Mesendoderm (in vitro differentiated cells): Measurements from ENCODE around the gene SERTAD2.

Experiments
- DNase-seq: peaks from one replicate; pipeline ENCODE4 v3.0.0; 2013
- H2AK5ac ChIP-seq: 2 replicates; pipeline ENCODE4 v1.6.1; 2013; ENCODE audit warnings: low read length, inconsistent platforms
- H2BK120ac ChIP-seq: 2 replicates; pipeline ENCODE4 v1.6.1; 2013; ENCODE audit warnings: low read depth, mild to moderate bottlenecking, low read length, moderate library complexity, mixed read lengths
- H2BK15ac ChIP-seq: replicated peaks from 2 replicates; pipeline ENCODE4 v1.6.1; 2013; ENCODE audit warnings: low read depth, mild to moderate bottlenecking, moderate library complexity
- H2BK5ac ChIP-seq: 2 replicates; pipeline ENCODE4 v1.6.1; 2013; ENCODE audit warnings: low read length, inconsistent platforms
- H3K18ac ChIP-seq: 2 replicates; pipeline ENCODE4 v1.6.1; 2013; ENCODE audit warnings: mild to moderate bottlenecking, low read length, mixed read lengths
- H3K23ac ChIP-seq: one replicate; pipeline ENCODE4 v1.6.1; 2013; ENCODE audit warnings: low read length
- H3K27ac ChIP-seq: 2 replicates; pipeline ENCODE4 v1.5.1; 2013; ENCODE audit warnings: low read depth, mild to moderate bottlenecking, inconsistent platforms, low read length, moderate library complexity
- H3K27me3 ChIP-seq: 2 replicates; pipeline ENCODE4 v1.6.1; 2013; ENCODE audit warnings: low read length, control low read depth, mild to moderate bottlenecking, inconsistent platforms; ENCODE audit not compliant: insufficient read depth, poor library complexity
- H3K36me3 ChIP-seq: 2 replicates; pipeline ENCODE4 v1.6.1; 2013; ENCODE audit warnings: low read length, inconsistent platforms; ENCODE audit not compliant: control insufficient read depth, insufficient read depth
- H3K4ac ChIP-seq: one replicate; pipeline ENCODE4 v1.6.1; 2013; ENCODE audit warnings: low read depth, mild to moderate bottlenecking, low read length, moderate library complexity
- H3K4me1 ChIP-seq: 2 replicates; pipeline ENCODE4 v1.6.1; 2013; ENCODE audit warnings: low read depth, low read length, inconsistent platforms; ENCODE audit not compliant: control insufficient read depth
- H3K4me2 ChIP-seq: 2 replicates; pipeline ENCODE4 v1.6.1; 2013; ENCODE audit warnings: low read length
- H3K4me3 ChIP-seq: 2 replicates; pipeline ENCODE4 v1.5.1; 2013; ENCODE audit warnings: mild to moderate bottlenecking, low read length
- H3K56ac ChIP-seq: one replicate; pipeline ENCODE4 v1.6.1; 2013; ENCODE audit warnings: low read length
- H3K79me1 ChIP-seq: 2 replicates; pipeline ENCODE4 v1.6.1; 2013; ENCODE audit warnings: low read length, inconsistent platforms
- H3K79me2 ChIP-seq: 2 replicates; pipeline ENCODE4 v1.6.1; 2013; ENCODE audit warnings: mild to moderate bottlenecking, low read length; ENCODE audit not compliant: control insufficient read depth, insufficient read depth
- H3K9ac ChIP-seq: 2 replicates; pipeline ENCODE4 v1.6.1; 2013; ENCODE audit warnings: low read length, inconsistent platforms
- H4K5ac ChIP-seq: one replicate; pipeline ENCODE4 v1.6.1; 2013; ENCODE audit warnings: low read length
- H4K8ac ChIP-seq: one replicate; pipeline ENCODE4 v1.6.1; 2013; ENCODE audit warnings: low read depth, mild to moderate bottlenecking, control low read depth, low read length, moderate library complexity
- WGBS: extraction: QIAGEN DNeasy Blood & Tissue Kit; methylation state at CpG from one replicate; pipeline ENCODE4 v1.1.7; 2013; ENCODE audit warnings: low lambda C conversion rate, missing lambda C conversion rate; ENCODE audit not compliant: insufficient coverage; ENCODE audit errors: extremely low coverage; 5-methylcytosine and 5-hydroxymethylcytosine counted together

SERTAD2 gene

GRCh38 chr2:64608867-64609226, 44.9 kb downstream of the SERTAD2 start:
- no peak overlapping the region for H4K8ac ChIP-seq
- no peak overlapping the region for H3K27ac ChIP-seq
- H3K4me1 ChIP-seq, result no peaks in the 10 kb centered on the region
- H3K79me2 ChIP-seq, result no peaks in the 10 kb centered on the region
- no peak overlapping the region for H2BK5ac ChIP-seq
- no peaks in the 10 kb centered on the region for H3K36me3 ChIP-seq
- H3K4ac ChIP-seq, result peak overlapping the region; percentile 4
- H2AK5ac ChIP-seq, result no peak overlapping the region
- H3K56ac ChIP-seq, result peak overlapping the region; percentile 88
- DNase-seq, result no peak
- H3K9ac ChIP-seq, result peak overlapping the region; percentile 67
- H4K5ac ChIP-seq, result no peak overlapping the region
- no peak overlapping the region for H2BK15ac ChIP-seq
- no peak overlapping the region for H2BK120ac ChIP-seq
- no CpG with 5 or more reads among the region's 20 CpGs for WGBS
- peak overlapping the region; percentile 34 for H3K23ac ChIP-seq
- H3K27me3 ChIP-seq, result no peaks in the 10 kb centered on the region
- H3K79me1 ChIP-seq, result no peaks in the 10 kb centered on the region
- no peak overlapping the region for H3K4me3 ChIP-seq
- peak overlapping the region; percentile 58 for H3K4me2 ChIP-seq
- peak overlapping the region; percentile 10 for H3K18ac ChIP-seq

- Histone ChIP-seq H2BK15ac (no peak overlapping the region), H4K8ac (no peak overlapping the region)
Observed at GRCh38 chr2:64607381-64608304, 46.1 kb downstream of the SERTAD2 start.

DNA sequence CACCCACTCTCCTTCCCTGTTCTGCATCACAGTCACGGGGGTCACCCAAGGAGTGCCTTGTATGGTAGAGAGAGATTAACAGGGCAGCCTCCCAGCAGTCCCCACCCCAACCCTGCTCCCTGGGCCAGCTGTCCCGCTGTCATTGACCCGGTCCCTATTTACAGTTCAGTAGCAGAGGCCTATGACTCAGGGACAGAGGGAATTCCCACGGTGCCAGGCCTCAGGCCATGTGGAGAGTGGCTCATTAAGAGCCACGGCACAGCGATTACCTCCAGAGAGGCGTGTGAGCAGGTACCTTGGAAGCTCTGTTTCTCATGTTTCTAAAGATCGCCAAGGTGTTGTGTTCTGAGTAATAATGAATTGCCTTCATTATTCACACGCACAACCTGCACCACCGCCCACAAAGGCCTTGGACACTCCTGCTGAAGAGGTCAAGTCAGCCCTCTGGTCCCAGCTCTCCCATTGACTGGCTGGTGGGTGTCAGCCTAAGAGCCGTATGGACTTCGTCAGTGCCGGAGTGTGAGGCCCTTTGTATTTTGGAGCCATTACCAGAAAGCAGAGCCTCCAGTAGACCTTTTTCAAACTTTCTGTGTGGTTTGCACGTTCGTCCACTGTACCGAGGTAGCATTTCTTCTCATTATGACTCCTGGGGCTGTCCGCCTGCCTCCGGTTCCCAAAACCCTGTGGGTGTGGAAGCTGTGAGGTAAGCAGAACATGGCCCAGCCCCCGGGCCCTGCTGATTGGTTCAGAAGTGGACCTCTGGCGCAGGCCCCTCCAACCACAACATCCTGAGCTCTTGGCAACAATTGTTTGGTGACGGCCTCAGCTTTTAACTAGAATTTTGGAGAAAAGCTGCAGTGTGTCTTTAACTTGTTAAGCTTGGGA, 47.0 kb downstream of the SERTAD2 start:
- H4K5ac ChIP-seq, result no peak overlapping the region
- peak overlapping the region; percentile 49 for H3K4me2 ChIP-seq
- WGBS, result no CpG with 5 or more reads among the region's 21 CpGs
- no peak overlapping the region for H4K8ac ChIP-seq
- H3K79me2 ChIP-seq, result no peaks in the 10 kb centered on the region
- H2BK120ac ChIP-seq, result no peak overlapping the region
- H2BK15ac ChIP-seq, result no peak overlapping the region
- no peak overlapping the region for H3K4me3 ChIP-seq
- peak overlapping the region; percentile 62 for H3K56ac ChIP-seq
- no peak overlapping the region for H2AK5ac ChIP-seq
- H3K27ac ChIP-seq, result no peak overlapping the region
- DNase-seq, result peak; percentile 88
- no peak overlapping the region for H3K23ac ChIP-seq
- peak overlapping the region; percentile 31 for H3K9ac ChIP-seq
- no peaks in the 10 kb centered on the region for H3K79me1 ChIP-seq
- no peaks in the 10 kb centered on the region for H3K4me1 ChIP-seq
- no peak overlapping the region for H3K18ac ChIP-seq
- H2BK5ac ChIP-seq, result no peak overlapping the region
- no peaks in the 10 kb centered on the region for H3K27me3 ChIP-seq
- H3K36me3 ChIP-seq, result no peaks in the 10 kb centered on the region
- H3K4ac ChIP-seq, result no peak overlapping the region

More at GRCh38 chr2:64607381-64608304, 46.1 kb downstream of the SERTAD2 start:
- Histone ChIP-seq H2AK5ac (no peak overlapping the region), H2BK120ac (no peak overlapping the region), H3K4me3 (no peak overlapping the region), H2BK5ac (no peak overlapping the region), H3K4me2 (no peak overlapping the region), H3K27me3 (no peaks in the 10 kb centered on the region), H3K56ac (no peak overlapping the region), H3K27ac (no peak overlapping the region), H3K4ac (no peak overlapping the region), H4K5ac (no peak overlapping the region), H3K23ac (no peak overlapping the region), H3K4me1 (no peaks in the 10 kb centered on the region), H3K79me1 (no peaks in the 10 kb centered on the region), H3K18ac (no peak overlapping the region), H3K36me3 (no peaks in the 10 kb centered on the region), H3K79me2 (no peaks in the 10 kb centered on the region), H3K9ac (no peak overlapping the region)
- WGBS, result no CpG with 5 or more reads among the region's 18 CpGs
- DNase-seq, result no peak

GRCh38 chr2:64605991-64606478, 47.7 kb downstream of the SERTAD2 start:
- no CpG with 5 or more reads among the region's 5 CpGs for WGBS
- Histone ChIP-seq H3K4me3 (no peak overlapping the region), H3K27me3 (no peaks in the 10 kb centered on the region), H2AK5ac (no peak overlapping the region), H3K4ac (no peak overlapping the region), H3K36me3 (no peaks in the 10 kb centered on the region), H2BK15ac (no peak overlapping the region), H3K18ac (no peak overlapping the region), H3K27ac (no peak overlapping the region), H4K5ac (no peak overlapping the region), H2BK5ac (no peak overlapping the region), H4K8ac (no peak overlapping the region), H3K9ac (no peak overlapping the region), H3K56ac (no peak overlapping the region), H3K4me1 (no peaks in the 10 kb centered on the region), H3K79me1 (no peaks in the 10 kb centered on the region), H3K79me2 (no peaks in the 10 kb centered on the region), H3K4me2 (no peak overlapping the region), H2BK120ac (no peak overlapping the region), H3K23ac (no peak overlapping the region)
- DNase-seq, result no peak

GRCh38 chr2:64605026-64605471, 48.7 kb downstream of the SERTAD2 start:
- no peak overlapping the region for H4K8ac ChIP-seq
- no peak for DNase-seq
- WGBS, result no CpG with 5 or more reads among the region's 6 CpGs
- H2AK5ac ChIP-seq, result no peak overlapping the region
- H3K79me2 ChIP-seq, result no peaks in the 10 kb centered on the region
- H3K4ac ChIP-seq, result no peak overlapping the region
- H3K4me3 ChIP-seq, result no peak overlapping the region
- no peak overlapping the region for H2BK15ac ChIP-seq
- H3K27ac ChIP-seq, result no peak overlapping the region
- no peaks in the 10 kb centered on the region for H3K79me1 ChIP-seq
- H3K23ac ChIP-seq, result no peak overlapping the region
- no peak overlapping the region for H3K4me2 ChIP-seq
- no peak overlapping the region for H3K56ac ChIP-seq
- H2BK120ac ChIP-seq, result no peak overlapping the region
- no peak overlapping the region for H3K9ac ChIP-seq
- H2BK5ac ChIP-seq, result no peak overlapping the region
- no peaks in the 10 kb centered on the region for H3K4me1 ChIP-seq
- H4K5ac ChIP-seq, result no peak overlapping the region
- H3K36me3 ChIP-seq, result no peaks in the 10 kb centered on the region
- H3K18ac ChIP-seq, result no peak overlapping the region
- H3K27me3 ChIP-seq, result no peaks in the 10 kb centered on the region
